Esophagus muscularis mucosa (tissue), 4 donors: ENCODE measurements around the gene ADGRG6. TPM values are rescaled to one million over a fixed set of nuclear protein-coding genes. Genes with fewer than 3 reads are reported as not detected.
"Not testable (repeated sequence)": the region's sequence is repeated elsewhere in the genome, so short reads cannot be mapped to it uniquely, and the experiment has no call there.

Experiments
- DNase-seq: peaks from one replicate; pipeline ENCODE4 v3.0.0-alpha.2; 2017; ENCODE audit errors: extremely low spot score
- H3K27ac ChIP-seq, 4 donors: fragments of 200-600 bp; sonication (generic); replicated peaks in 1 of 4; 1 replicate in 3 of 4; 2 replicates in 1 of 4; pipeline ENCODE4 v1.5.1; 2016 to 2019; ENCODE audit warnings: mild to moderate bottlenecking in 1 of 4
- H3K27me3 ChIP-seq, 4 donors: fragments of 200-600 bp; sonication (generic); one replicate each; pipeline versions ENCODE4 v1.5.1 to v1.6.0; 2016 to 2019
- H3K36me3 ChIP-seq, 4 donors: fragments of 200-600 bp; sonication (generic); one replicate each; pipeline ENCODE4 v1.5.1; 2016 to 2019
- H3K4me1 ChIP-seq, 4 donors: fragments of 200-600 bp; sonication (generic); one replicate each; pipeline ENCODE4 v1.5.1; 2016 to 2019
- H3K4me3 ChIP-seq, 4 donors: fragments of 200-600 bp; sonication (generic); 1 replicate in 2 of 4; 2 replicates in 2 of 4; pipeline ENCODE4 v1.5.1; 2016 to 2019; ENCODE audit warnings: mild to moderate bottlenecking in 4 of 4, moderate library complexity in 1 of 4
- H3K9me3 ChIP-seq, 4 donors: fragments of 200-600 bp; sonication (generic); 1 replicate in 3 of 4; 2 replicates in 1 of 4; pipeline ENCODE4 v1.5.1; 2016 to 2019
- CTCF ChIP-seq, 3 experiments: fragments of 200-600 bp in 2 of 3; fragments of 450-650 bp in 1 of 3; sonication (generic) in 2 of 3; IDR thresholded peaks; one replicate each; pipeline ENCODE4 v1.5.1; 2017 to 2019; ENCODE audit warnings: antibody characterized with exemption in 3 of 3, mild to moderate bottlenecking in 2 of 3, moderate library complexity in 1 of 3
- EP300 ChIP-seq: sonication (generic); formaldehyde crosslinking; IDR thresholded peaks from one replicate; pipeline ENCODE4 v1.6.1; 2017; ENCODE audit warnings: antibody characterized with exemption
- POLR2A ChIP-seq: fragments of 450-650 bp; IDR thresholded peaks from one replicate; pipeline ENCODE4 v1.6.1; 2017; ENCODE audit warnings: antibody characterized with exemption, moderate library complexity, mild to moderate bottlenecking, low read depth
- POLR2AphosphoS5 ChIP-seq, 2 donors: sonication (generic); formaldehyde crosslinking; IDR thresholded peaks; one replicate each; pipeline ENCODE4 v1.6.1; 2017; ENCODE audit warnings: antibody characterized with exemption in 2 of 2
- WGBS: methylation state at CpG from one replicate; pipeline ENCODE4 v1.1.5; 2018; 5-methylcytosine and 5-hydroxymethylcytosine counted together
- intact Hi-C: fragments of 100-400 bp; cut with DNase I; formaldehyde crosslinking; loops from one replicate; pipeline ENCODE4 v1.15.1; 2023
- total RNA-seq, 4 donors: library from RNA; depleted of rRNA; stranded (reverse); fragments of >200 nt; gene quantifications; one replicate each; pipeline versions ENCODE4 v1.1.0 to v1.2.1, GENCODE V29; 2016

ADGRG6 gene
- total RNA-seq, 4 donors from 2014 or later: 5.5 to 11.8 (median 8.0) TPM

DNA sequence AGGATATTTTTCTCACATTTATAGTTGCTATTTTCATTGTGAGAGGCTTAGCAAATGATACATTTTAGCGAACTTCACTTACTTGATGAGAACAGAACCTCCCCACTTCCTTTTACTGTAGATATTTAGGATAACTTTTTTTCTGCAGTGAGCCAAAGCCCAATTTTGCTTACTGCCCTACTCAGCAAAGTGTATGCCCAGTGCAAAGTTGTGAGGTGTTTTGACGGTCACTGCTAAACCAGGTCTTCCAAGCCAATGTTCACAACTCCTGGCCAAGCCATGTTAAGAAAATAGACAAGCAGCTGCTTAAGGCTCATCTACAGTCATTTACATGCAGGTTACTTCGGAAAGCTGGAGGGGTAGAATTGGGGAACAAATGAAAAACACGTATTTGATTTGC, 144.8 kb downstream of the ADGRG6 start:
- no peak overlapping the region for H3K4me3 ChIP-seq
- intact Hi-C loops: no loop called here
- 66% methylated on average over 4 of the region's 4 CpGs for WGBS
- no peaks in the 10 kb centered on the region for H3K27me3 ChIP-seq
- H3K36me3 ChIP-seq: peaks cover 0 to 6% (median 0%) of the 10 kb centered on the region in 4 donors
- H3K27ac ChIP-seq: no peak overlapping the region
- no peaks in the 10 kb centered on the region for H3K9me3 ChIP-seq
- DNase-seq: no peak
- TF ChIP-seq POLR2AphosphoS5 (IDR thresholded peaks at IDR 0.05) (no peak), POLR2A (no peak), EP300 (no peak), CTCF (IDR thresholded peaks at IDR 0.05) (no peak)
- H3K4me1 ChIP-seq: peaks cover 0 to 8% (median 7%) of the 10 kb centered on the region in 4 donors

- DNase-seq: no peak
- H3K27ac ChIP-seq: no peak overlapping the region
- peaks cover 0 to 8% (median 7%) of the 10 kb centered on the region in 4 donors for H3K4me1 ChIP-seq
- no peaks in the 10 kb centered on the region for H3K9me3 ChIP-seq
- TF ChIP-seq CTCF (IDR thresholded peaks at IDR 0.05): no peak
- TF ChIP-seq POLR2AphosphoS5 (IDR thresholded peaks at IDR 0.05): no peak
- TF ChIP-seq EP300: no peak
- no peak for TF ChIP-seq POLR2A
- no peaks in the 10 kb centered on the region for H3K27me3 ChIP-seq
- no peak overlapping the region for H3K4me3 ChIP-seq
- intact Hi-C loops: no loop called here
- WGBS: 96% methylated on average over 4 of the region's 4 CpGs
- H3K36me3 ChIP-seq: peaks cover 0 to 6% (median 0%) of the 10 kb centered on the region in 4 donors
These were observed 146.4 kb downstream of the ADGRG6 start for GRCh38 chr6:142448091-142448729.

GRCh38 chr6:142450856-142451255, 149.0 kb downstream of the ADGRG6 start:
- 82% methylated on average over 5 of the region's 5 CpGs for WGBS
- H3K27me3 ChIP-seq, H3K36me3 ChIP-seq, H3K27ac ChIP-seq, H3K4me1 ChIP-seq, intact Hi-C loops, DNase-seq, H3K9me3 ChIP-seq, H3K4me3 ChIP-seq: not testable (repeated sequence)

- Histone ChIP-seq H3K27ac (no peak overlapping the region), H3K4me3 (no peak overlapping the region), H3K9me3 (no peaks in the 10 kb centered on the region), H3K27me3 (no peaks in the 10 kb centered on the region), H3K4me1 (no peaks in the 10 kb centered on the region), H3K36me3 (peaks cover 0 to 6% (median 0%) of the 10 kb centered on the region in 4 donors)
- WGBS: 68% methylated on average over 2 of the region's 2 CpGs
- no peak for DNase-seq
- intact Hi-C loops: no loop called here
- TF ChIP-seq CTCF (IDR thresholded peaks at IDR 0.05) (no peak), POLR2AphosphoS5 (IDR thresholded peaks at IDR 0.05) (no peak), POLR2A (no peak), EP300 (no peak)
These were observed 151.2 kb downstream of the ADGRG6 start for GRCh38 chr6:142452993-142453392.

GRCh38 chr6:142454196-142454595, 152.4 kb downstream of the ADGRG6 start:
- H3K27ac ChIP-seq, DNase-seq, H3K9me3 ChIP-seq, H3K4me3 ChIP-seq, H3K27me3 ChIP-seq, H3K4me1 ChIP-seq, H3K36me3 ChIP-seq, intact Hi-C loops: not testable (repeated sequence)
- 79% methylated on average over 1 of the region's 1 CpG for WGBS

DNA sequence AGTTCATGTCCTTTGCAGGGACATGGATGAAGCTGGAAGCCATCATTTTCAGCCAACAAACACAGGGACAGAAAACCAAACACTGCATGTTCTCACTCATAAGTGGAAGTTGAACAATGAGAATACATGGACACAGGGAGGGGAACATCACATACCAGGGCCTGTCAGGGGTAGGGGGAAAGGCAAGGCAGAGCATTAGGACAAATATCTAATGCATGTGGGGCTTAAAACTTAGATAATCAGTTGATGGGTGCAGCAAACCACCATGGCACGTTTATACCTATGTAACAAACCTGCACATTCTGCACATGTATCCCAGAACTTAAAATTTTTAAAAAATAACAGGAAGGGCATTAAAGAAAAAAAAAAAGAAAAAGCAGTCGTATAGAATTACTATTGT, 153.0 kb downstream of the ADGRG6 start:
- H3K36me3 ChIP-seq, H3K27ac ChIP-seq, H3K9me3 ChIP-seq, H3K27me3 ChIP-seq, H3K4me1 ChIP-seq, H3K4me3 ChIP-seq, intact Hi-C loops, DNase-seq: not testable (repeated sequence)
- WGBS: 76% methylated on average over 2 of the region's 2 CpGs
